ENCODE data around the gene IQCN.
A peak's percentile ranks its signal among the peaks of the same experiment; 100 is the strongest.

IQCN gene

DNA sequence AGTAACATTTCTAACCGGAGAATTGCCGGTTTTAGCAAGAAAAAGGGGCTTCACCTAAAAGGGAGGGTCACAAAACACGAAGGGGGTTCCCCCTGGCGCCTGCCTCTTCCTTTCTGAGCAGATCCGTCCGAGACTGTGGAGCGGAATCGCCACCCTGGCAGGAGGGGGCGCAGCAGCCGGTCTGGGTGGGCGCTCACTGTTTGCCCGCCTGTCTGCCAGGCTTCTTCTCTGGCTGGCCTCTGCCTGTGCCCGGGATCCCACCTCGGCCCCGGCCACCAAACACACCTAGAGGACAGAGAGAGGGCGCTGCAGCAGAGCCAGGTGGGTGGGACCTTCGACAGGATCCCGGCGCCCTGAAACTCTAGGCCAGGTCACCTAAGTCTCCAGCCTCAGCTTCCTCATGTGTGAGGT lies 33.0 kb upstream of the IQCN start:
- DNase-seq (ENCODE audit: insufficient read length, low spot score): no peak
- FAIRE-seq: no peak

DNA sequence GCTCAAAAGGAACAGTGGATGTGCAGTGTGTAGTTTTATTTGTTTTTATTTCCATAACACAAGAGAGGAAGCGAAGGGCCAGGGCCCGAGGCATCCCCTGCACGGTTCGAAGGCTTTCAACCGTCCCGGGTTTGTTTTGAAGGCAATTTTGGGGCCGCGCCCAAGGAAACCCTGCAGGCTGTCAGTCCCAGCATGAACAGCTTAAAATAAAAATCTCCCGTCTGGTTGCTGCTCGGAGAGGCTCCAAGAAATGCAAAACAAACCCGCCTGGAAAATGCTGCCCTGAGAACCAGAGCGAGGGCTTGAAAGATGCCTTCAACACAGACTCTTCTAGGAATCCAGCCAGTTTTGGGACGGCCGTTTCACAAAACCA lies 32.6 kb upstream of the IQCN start:
- DNase-seq (ENCODE audit: insufficient read length, low spot score) (no peak), FAIRE-seq (no peak)

DNA sequence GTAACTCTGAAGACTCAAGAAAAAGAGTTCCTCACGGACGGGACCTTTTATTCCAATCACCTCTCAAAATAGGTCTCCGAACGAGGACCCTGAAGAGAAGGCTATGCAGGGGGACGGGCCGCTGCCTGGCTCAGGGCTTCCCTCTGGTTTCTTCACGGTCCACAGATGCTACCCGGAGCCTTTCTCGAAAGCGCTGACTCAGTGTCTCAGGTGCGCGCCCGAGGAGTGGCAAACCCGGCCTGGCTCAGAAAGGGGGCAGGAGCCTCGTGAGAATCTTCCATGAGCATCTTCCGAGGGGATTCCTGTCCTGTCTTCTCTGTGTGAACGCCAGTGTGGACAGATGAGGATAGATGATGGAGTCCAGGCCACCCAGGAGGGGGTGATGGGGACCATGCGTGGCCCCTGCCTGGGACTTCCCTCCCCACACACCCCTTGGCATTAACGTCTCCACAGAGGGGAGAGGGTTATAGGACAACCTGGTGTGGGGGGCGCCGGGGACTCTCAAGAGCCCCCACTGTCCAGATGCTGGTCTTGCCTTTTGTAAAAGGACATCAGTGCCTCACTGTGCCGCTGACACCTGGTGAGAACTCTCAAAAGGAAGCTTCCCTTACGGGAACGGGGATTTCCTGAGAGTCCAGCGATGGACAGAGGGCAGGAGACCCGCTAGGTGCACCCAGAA lies 32.1 kb upstream of the IQCN start:
- DNase-seq (ENCODE audit: insufficient read length, low spot score) (no peak), FAIRE-seq (peak; percentile 54)

DNA sequence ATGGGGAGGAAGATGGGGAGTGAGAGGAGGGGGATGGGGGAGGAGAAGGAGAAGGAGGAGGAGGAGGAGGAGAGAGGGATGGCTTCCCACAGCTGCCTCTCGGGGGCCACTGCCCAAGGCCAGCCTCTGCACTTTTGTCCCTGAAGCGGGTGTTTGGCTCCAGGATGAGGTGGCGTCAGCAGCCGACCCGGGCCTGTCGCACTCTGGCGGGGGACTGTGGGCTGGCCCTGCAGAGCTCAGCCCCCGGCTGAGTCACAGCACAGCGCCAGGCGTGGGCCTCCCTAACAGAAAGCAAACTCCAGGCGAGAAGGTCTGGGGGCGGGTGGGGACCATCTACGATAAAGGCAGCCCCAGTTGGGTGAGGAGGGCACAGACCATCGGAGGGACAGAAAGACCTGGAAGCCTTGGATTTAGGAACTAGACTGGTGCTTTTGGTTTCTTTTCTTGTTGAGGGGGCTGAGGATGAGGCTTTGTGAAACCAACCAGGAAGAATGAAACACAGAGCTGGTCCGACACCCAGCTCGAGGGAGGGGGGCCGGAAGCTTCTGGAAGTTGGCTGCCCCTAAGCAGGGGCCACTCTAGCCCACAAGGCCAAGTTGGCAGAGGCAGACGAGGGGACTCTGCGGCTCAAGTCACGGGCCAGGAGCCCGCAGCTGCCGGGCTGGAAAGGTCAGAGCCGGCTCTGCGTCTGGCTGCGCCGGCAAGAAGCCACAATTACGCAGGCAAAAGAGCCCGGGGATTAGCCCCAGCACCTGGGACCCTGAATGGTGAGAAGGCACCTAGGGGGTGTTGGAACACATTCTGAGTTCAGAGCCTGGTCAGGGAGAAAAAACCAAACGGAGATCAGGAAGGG lies 30.4 kb upstream of the IQCN start:
- FAIRE-seq: peak; percentile 88
- peak; percentile 72 for DNase-seq (ENCODE audit: insufficient read length, low spot score)

DNA sequence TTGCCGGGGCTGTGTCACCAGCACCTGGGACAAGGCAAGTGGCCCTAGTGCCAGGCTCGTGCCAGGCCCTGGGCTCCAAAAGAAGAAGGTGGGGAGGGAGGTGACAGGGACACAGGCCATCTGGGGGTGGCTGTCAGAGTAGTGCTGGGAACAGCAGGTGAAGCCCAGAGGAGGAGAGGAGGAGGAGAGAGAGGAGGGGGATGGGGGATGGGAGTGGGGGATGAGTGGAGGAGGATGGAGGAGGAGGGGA lies 29.9 kb upstream of the IQCN start:
- no peak for DNase-seq (ENCODE audit: insufficient read length, low spot score)
- no peak for FAIRE-seq

DNA sequence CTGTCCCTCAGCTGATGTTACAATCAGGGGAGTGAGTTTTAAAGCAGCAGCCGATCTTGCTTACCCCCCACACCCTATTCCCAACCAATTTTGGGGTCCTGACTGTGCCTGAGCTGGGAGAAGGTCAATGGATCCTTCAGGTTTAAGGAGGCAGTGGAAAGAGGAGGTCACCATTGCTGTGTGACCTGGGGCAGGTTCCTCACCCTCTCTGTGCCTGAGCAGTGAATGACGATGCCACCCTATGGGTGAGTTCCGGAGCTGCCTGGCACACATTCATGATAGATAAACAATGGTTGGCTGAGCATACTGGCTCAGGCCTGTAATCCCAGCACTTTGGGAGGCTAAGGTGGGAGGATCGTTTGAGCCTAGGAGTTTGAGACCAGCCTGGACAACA lies 27.5 kb upstream of the IQCN start:
- no peak for FAIRE-seq
- no peak for DNase-seq (ENCODE audit: insufficient read length, low spot score)

DNA sequence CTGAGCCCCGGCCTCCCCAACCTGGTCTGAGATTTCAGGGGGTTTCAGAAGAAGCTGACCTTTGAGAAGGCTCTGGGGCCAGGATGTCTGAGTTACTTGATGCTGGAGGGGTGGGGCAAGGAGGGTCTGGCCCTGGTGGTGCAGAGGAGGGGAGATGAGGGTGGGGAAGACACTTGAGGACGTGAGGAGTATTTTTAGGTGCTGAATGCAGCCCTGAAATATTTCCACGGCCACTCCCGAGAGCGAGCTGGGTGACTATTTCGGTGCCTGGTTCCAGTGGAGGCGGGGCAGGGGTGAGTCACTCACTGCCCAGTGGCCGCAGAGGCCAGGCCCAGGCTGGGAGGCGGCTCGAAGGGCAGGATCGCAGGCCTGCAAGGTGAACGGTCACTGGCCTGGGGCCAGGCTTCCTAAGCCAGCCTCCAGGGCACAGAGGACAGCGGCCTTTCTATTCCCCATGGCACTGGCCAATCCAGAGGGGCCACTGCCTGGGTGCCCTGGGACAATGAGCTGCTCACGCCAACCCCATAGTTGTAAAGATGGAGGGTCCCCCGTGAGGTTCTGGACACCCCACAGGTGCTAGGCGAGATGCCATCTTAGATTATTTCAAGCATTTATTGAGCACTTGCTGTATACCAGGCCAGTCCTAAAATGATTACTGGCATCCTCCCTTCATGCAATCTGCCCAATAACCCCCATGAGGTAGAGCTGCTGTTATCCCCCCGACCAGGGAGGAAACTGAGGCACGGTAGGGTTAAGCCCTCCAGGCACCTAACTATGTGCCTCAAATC lies 26.9 kb upstream of the IQCN start:
- DNase-seq (ENCODE audit: insufficient read length, low spot score) (no peak), FAIRE-seq (no peak)

DNA sequence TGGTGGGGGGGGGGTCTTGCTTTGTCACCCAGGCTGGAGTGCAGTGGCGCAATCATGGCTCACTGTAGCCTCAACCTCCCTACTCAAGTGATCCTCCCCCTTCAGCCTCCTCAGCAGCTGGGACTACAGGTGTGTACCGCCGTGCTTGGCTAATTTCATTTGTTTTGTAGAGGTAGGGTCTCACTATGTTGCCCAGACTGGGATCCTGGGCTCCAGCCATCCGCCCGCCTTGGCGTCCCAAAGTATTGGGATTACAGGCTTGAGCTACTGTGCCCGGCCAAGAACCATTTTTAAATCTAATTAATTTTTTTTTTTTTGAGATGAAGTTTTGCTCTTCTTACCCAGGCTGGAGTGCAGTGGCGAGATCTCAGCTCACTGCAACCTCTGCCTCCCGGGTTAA lies 25.4 kb upstream of the IQCN start:
- FAIRE-seq (no peak), DNase-seq (ENCODE audit: insufficient read length, low spot score) (no peak)

DNA sequence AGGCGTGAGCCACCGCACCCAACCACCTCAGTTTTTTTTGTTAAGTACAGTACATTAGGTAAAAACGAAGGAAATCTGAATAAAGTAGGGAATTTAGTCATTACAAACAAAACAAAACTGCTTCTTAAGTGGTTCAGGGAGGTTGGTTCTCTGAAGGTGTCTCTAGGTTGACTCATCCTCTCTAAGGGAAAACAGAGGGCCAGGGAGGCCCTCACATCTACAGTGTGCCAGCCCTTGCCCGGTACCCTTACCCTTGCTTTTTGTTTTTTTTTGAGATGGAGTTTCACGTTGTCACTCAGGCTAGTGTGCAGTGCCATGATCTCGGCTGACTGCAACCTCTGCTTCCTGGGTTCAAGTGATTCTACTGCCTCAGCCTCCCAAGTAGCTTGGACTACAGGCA lies 24.3 kb upstream of the IQCN start:
- DNase-seq (ENCODE audit: insufficient read length, low spot score) (no peak), FAIRE-seq (no peak)

DNA sequence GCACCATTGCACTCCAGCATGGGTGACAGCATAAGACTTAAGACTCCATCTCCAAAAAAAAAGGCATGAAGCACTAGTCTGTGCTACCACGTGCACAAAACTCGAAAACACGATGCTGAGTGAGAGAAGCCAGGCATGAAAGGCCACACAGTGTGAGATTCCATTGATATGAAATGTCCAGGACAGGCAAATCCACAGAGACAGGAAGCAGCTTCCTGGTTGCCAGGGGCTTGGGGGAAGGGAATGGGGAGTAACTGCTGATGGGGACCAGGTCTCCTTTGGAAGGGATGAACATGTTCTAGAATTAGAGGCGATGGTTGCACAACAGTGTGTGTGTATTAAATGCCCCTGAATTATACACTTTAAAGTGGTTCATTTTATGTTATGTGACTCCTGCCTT lies 23.1 kb upstream of the IQCN start:
- no peak for DNase-seq (ENCODE audit: insufficient read length, low spot score)
- no peak for FAIRE-seq

DNA sequence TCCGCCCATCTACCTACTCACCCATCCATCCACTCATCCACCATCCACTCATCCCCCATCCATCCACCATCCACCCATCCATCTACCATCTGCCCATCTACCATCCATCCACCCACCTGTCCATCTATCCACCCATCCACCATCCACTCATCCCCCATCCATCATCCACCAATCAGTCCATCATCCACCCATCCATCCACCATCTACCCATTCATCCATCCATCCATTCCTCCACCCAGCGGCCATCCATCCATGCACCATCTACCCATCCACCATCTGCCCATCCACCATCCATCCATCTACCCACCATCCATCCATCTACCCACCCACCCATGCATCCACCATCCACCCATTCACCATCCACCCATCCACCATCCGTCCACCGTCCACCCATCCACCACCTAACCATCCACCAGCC lies 20.8 kb upstream of the IQCN start:
- DNase-seq (ENCODE audit: insufficient read length, low spot score) (no peak), FAIRE-seq (no peak)

DNA sequence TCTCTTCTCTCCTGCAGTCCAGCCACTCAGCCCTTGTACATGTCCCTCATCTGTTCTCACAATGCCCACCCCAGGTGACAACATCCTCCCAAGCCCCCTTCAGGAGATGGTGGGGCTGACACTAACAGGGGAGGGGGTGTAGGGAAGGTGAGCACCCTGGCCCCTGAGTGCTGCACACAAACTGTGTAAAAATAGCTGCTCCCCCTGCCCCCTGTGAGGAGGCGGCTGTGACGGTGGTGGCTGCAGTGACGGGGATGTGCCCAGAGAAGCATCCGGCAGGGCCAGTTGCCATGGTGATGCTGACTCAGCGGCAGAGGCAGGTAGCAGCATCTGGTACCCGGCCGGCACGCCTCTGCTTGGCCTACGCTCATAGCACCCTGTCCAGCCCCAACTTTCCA lies 20.2 kb upstream of the IQCN start:
- FAIRE-seq (no peak), DNase-seq (ENCODE audit: insufficient read length, low spot score) (no peak)

DNA sequence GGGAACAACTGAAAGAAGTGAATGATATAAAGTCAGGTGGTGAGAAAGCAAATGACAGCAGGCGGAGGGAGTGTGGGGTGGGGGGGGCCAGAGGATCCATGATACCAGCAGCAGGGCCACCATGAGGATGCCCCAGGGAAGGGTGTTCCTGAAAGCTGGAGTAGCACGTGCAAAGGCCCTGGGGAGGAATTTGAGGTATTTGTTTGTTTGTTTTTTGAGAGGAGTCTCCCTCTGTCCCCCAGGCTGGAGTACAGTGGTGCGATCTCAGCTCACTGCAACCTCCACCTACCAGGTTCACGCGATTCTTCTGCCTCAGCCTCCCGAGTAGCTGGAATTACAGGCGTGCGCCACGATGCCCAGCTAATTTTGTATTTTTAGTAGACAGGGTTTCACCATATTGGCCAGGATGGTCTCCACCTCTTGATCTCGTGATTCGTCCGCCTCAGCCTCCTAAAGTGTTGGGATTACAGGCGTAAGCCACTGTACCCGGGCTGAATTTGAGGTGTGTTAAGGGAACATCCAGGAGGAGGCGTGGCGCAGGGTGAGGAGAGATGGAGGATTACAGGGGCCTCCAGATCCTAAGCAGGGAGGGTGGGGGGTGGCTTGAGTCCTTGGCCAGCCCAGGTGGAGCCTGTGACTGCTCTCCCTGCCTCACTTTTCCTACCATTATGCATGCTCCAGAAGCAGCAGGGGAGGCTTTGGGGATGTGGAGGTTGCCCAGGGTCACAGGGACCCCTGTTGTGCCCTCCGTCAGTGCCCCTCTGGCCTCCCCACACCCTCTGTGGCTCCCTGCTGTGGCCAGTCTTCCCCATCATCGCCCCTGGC lies 19.6 kb upstream of the IQCN start:
- FAIRE-seq (no peak), DNase-seq (ENCODE audit: insufficient read length, low spot score) (no peak)

DNA sequence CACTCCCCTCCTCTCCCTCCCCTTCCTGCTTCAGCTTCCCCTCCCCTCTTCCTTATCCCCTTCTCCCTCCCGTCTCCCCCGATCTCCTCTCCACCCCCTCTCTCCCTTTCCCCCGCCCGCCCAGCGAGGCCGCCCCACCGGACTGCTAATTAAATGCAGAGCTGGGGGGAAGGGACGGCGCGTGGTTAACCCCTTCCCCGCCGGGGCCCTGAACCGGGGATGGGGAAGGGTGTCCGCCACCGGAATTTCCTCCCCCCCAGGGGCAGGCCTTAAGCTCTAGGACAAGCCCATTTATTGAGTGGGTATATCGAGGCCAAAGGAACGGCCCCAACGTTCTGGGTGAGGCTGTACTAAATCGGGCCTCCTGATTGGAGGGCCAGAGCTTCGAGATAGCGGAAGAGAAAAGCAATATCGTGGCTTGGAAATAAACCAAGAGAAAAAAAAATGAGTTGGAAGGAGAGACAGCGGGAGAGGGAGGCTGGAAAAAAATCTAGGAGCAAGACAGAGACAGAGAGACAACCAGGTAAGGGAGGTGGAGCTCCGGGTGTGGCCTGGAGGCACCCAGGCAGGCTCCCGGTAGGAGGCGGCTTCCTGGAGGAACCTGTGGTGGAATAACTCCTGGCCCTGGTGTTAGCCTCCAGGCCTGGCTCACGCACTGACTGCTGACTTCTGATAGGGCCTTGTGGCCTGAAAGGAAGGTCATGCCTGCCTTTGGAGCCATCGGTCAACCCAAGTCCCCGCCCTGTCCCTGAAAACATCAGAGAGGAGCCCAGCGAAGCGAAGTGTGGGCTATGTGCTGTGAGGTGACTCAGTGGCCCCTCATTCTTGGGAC lies 18.8 kb upstream of the IQCN start:
- DNase-seq (ENCODE audit: insufficient read length, low spot score): no peak
- FAIRE-seq: no peak

DNA sequence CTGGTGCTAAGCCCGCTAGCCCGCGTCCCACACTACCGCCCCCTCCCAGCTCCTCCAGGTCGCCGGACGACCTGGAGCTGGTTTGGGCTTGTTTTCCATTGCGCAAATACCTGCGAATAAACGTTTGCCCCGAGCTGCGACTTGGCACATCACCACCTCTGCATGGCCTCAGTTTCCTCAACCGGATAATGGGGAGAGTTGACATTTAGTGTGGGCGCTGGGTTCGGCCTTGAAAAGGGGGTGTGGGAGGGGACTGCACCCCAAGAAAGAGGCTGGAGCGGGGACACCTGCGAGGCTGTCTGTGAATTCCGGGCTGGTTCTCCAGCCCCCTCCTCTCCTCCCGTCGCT lies 18.2 kb upstream of the IQCN start:
- FAIRE-seq (peak; percentile 51), DNase-seq (ENCODE audit: insufficient read length, low spot score) (no peak)

DNA sequence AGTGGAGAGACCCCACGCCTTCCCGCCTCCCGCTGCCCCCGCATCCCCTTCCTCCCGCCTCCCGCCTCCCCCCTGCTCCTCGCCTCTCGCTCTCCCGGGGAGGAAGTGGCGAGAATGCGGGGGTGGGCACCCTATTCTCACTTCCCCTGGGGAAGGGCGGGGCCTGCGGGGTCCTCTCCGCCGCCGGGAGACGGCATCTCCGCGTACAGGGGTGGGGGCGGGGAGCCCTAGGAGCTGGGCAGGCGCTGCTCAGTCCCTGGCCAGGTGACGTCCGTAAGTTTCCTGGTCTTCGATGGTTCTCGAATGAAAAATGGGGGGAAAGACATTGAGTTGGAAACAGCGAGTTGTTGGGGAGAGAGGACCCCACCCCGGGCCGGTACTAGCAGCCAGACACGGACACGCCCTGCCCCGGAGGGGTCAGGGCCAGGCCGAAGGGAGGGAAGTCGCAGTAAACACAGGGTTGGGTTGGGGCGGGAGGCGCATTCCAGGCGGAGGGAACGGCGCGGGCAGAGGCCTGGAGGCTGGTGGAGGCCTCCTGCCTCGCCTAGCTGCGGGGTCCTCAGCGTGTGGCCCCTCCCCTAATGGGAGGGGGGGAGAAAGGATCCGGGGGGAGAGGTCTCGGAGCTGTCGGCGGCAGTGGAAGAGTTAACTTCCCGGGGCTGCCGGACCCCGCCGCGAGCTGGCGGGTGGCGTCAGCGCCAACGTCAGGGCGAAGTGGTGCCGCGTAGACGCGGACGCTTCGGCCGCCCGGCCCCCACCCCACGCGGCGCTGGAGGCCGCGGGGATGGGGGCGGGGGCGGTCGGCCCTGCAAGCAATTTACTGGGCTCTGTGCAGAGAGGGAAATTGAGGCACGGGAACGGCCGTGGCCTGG lies 17.6 kb upstream of the IQCN start:
- peak; percentile 95 for FAIRE-seq
- DNase-seq (ENCODE audit: insufficient read length, low spot score): peak; percentile 79

DNA sequence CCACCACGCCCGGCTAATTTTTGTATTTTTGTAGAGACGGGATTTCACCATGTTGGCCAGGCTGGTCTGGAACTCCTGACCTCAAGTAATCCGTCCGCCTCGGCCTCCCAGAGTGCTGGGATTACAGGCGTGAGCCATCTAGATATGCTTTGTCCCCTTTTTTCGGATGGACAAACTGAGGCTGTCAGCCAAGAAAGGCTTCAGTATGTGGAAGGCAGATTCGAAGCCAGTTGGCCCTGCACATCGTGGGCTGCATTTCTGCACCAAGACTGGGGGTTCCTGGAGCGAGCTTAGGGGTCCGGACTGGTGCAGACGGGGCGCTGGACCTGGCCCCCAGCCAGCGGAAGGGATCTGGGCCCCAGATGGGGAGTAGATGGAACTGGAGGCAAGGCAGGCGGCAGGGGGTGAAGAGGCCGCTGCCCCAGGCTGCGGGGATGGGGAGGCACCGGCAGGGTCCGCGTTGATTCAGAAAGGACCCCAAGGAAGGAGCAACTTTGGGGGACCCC lies 16.8 kb upstream of the IQCN start:
- no peak for DNase-seq (ENCODE audit: insufficient read length, low spot score)
- FAIRE-seq: no peak

DNA sequence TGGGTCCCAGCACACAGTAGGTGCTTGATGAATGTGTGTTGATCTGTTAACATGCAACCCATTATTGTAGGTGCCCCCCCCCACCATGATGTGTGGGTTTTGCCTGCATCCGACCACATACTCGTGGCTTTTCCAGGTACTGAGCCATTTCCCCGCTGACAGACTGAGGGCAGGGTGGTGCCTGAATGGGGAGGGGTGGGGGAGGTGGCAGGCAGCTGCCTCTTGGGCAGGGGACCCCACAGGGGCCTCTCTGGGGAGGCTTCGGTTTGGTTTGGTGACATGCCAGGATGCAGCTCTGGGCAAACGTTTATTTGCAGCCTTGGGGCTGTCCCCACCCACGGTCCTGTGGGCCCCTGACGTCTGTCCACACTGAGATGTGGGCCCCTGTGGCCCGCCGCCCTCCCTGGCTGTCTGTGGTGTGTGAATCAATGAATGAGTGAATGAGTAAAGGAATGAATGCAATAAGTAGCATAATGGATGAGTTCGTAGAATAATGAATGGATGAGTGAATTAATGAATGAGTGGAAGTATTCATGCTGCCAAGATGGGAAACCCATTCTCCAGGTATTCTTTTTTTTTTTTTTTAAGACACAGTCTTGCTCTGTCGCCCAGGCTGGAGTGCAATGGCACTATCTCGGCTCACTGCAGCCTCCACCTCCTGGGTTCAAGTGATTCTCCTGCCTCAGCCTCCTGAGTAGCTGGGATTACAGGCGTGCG lies 16.2 kb upstream of the IQCN start:
- DNase-seq (ENCODE audit: insufficient read length, low spot score): no peak
- peak; percentile 68 for FAIRE-seq
